NCI-H748 treated with DMSO at 0.1 percent for 48 hours (cell line): ENCODE results near the gene RTKN.

Experiments used
- DNase-seq: peaks from one replicate; lab custom pipeline; 2025; lab: John Stamatoyannopoulos, UW

Gene RTKN

DNA sequence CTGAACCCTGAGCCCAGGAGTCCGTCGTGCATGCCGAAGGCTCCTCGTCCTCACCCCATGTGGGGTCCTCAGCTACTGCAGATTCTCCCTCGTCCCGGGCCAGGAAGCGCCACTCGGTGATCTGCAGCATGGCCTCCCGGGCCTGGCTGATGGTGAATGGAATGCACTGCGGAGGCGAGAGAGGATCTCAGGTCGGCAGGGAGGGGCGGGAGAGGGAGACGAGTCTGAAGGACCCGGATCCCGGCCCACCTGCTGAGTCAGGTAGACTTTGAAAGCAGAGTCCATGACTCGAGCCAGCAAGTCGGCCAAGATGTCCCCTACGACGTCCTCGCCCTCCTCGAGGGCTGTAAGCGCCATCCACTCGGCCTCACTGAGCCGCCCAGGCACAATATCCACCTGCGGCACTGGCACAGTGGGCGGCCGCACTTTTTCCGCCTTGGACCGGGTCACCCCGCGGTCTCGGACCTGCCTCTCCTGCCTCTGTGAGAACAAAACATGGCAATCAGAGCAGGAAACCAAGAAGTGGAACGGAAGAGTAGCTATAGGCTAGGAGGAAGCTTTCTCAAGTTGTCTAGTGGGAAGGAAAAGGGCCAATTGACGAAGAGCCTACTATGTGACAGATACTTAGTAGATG is 25.9 kb downstream of the RTKN start:
- no peak for DNase-seq

GRCh38 chr2:74414881-74415761 is 26.6 kb downstream of the RTKN start:
- no peak for DNase-seq

GRCh38 chr2:74414441-74414840 is 27.3 kb downstream of the RTKN start:
- DNase-seq = no peak

- no peak for DNase-seq
These were observed 28.6 kb downstream of the RTKN start for GRCh38 chr2:74413001-74413698.

DNA sequence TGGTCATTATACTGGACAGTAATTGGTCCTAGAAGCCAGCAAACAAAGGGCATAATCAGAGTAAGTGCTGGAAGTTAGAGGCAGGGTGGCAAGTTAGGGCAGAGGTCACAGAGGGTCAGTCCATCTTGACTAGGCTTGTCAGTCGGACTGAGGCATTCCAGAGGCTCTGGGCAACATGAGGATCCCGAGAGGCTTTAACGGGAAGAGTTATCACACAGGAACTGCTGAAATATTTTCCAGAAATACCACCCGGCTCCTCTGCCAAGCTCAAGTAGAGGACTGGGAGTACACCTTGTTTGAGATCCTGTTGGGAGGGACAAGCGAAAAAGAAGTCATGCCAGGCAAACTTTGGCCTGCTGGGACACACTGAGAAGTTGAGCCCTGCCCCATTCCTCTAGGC is 34.1 kb downstream of the RTKN start:
- no peak for DNase-seq

DNA sequence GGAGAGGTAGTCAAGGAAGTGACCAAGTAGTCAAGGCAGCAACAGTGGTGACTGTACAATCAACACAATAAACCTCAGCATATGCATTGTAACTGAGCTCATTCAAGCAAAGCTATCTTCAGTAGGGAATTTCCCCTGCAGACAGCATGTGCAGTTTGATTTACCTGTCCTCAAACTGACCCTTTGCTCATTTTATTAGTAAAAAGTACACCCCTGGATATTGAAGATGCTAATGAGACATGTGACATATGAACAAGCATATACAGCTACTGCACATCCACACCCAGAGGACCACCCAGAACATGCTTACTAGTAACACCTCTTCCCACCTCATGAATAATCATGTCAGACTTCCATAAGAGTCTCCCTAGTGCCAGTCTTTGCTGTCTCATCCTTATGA is 35.7 kb downstream of the RTKN start:
- DNase-seq = no peak

- DNase-seq = no peak
These were observed 39.8 kb downstream of the RTKN start for GRCh38 chr2:74401891-74402290.

DNA sequence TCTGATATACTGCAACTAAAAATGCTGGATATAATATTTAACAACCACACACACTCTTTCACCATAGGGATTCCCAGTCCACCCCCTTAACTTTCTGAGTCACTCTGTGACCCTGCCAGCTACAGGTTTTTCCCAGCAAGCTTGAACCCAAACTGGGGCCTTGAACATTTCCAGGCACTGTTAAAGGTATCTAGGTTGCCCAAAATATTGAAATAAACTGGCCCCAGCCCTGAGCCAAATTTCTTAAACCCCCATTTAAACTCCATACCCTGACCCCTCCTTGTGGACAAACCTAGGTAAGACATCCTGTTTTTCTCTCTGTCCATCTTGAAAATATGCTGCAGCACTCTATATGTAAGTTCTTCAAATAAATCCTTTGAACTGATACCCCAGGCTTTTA is 42.0 kb downstream of the RTKN start:
- no peak for DNase-seq

GRCh38 chr2:74396149-74396548 is 45.6 kb downstream of the RTKN start:
- no peak for DNase-seq

- DNase-seq = no peak
These were observed 48.2 kb downstream of the RTKN start for GRCh38 chr2:74393525-74393924.

GRCh38 chr2:74392449-74392743 is 49.3 kb downstream of the RTKN start:
- no peak for DNase-seq

DNA sequence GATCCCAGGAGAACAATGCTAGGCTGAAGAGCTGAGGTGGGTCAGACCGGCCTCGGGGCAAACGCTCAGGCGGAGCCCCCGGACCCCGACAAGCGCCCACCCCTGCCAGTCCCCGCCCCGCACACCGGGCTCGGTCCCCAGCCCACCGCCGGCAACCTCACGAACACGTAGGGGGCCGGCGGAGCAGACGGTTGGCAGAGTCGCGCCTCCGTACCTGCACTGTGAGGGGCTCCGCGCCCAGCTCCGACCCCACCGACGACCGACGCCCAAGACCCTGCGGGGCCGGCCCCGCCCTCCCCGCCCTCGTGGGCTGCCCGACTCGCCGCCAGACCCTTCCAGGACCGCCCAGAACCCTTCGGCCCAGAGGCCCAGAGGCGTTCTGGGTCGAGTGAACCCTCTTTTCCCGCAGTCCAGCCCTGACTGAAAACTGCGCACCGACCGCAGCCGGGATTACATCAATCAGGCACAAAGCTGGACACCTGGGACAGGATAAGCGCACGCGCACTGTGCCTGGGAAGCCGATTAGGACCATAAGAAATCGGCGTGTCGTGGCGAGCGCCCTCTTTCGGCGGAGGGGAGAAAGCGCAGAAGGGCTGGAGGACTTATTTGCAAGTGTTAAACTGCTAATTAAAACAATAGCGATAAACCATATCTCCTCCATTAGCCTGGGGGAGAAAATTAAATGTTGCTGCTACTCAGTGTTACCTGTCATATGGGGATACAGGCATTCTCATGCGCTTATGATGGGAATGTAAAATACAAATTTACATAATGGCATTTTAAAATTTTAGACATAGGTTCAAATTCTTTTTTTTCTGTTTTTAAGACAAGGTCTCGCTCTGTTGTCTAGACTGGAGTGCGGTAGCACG is 49.9 kb downstream of the RTKN start:
- peak; percentile 80 for DNase-seq

GRCh38 chr2:74391209-74391579 is 50.5 kb downstream of the RTKN start:
- no peak for DNase-seq

- peak; percentile 17 for DNase-seq
These were observed 51.1 kb downstream of the RTKN start for GRCh38 chr2:74390606-74391005.

DNA sequence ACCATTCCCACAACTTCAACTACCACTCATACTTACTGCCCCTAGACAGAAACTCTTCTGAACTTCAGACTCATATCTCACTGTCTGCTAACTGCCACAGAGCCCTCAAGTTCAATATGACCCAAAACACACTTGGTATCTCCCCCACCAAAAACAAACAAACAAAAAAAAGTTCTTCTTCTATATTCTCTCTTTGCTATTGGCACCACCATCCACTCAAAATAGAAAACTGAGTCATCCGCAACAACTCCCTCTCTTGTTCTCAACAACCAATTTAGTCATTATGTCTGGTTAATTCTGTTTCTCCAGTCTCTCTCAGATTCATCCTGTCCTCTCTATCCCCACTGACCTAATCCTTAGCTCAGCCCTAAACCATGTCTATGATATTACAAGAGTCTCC is 54.4 kb downstream of the RTKN start:
- no peak for DNase-seq

GRCh38 chr2:74385396-74385795 is 56.3 kb downstream of the RTKN start:
- DNase-seq = no peak

DNA sequence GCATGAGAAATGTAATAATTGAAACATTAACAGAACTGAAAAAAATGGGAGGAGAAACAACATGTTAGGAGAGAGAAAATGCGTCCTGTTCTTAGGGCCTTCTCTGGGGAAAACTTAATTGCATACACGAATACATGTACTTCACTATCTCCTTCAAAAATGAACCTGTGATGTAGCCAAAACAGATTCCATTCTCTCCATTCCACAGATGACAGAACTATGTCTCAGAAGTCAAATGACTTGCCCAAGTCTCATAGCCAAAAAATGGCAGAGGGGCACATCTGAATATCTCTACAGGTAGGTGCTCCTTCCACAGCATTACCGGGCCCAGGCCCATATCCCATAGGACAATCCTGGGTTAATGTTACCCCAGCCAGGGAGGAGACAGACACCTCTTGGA is 57.7 kb downstream of the RTKN start:
- DNase-seq = no peak

DNA sequence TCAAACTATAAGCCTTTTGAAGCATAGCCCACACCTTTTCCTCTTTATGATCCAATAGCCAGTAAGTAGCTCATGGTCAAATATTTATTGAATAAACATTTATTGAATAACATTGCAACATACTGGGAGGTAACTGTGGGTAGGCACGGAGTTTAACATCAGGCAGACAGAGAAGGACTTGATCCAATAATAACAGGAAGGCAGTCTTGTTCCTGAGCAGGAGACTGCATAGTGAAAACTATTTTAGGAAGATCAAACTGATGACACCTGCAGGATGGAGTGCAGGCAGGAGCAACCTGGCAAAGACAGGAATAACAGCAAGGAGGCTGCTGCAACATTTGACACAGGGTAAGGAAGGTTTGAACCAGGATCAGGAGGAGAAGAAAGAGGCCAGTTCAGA is 58.5 kb downstream of the RTKN start:
- DNase-seq = no peak

DNA sequence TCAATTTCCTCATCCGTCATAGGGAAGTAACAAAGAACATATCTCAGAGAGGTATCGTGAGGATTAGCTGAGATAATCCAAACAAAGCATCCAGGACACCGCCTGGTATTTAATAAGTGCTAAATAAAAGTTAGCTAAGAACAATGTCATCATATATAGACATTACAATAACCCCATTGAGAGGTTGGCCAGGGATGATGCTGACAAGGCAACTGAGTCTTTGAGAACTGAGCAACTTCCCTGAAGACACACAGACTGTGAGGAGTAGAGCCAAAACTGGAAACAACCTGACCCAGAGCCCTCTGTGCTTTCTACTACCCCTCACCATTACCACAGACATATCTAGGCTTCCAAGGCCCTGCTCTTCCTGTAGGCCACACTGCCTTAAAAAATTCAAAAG is 60.0 kb downstream of the RTKN start:
- no peak for DNase-seq

DNA sequence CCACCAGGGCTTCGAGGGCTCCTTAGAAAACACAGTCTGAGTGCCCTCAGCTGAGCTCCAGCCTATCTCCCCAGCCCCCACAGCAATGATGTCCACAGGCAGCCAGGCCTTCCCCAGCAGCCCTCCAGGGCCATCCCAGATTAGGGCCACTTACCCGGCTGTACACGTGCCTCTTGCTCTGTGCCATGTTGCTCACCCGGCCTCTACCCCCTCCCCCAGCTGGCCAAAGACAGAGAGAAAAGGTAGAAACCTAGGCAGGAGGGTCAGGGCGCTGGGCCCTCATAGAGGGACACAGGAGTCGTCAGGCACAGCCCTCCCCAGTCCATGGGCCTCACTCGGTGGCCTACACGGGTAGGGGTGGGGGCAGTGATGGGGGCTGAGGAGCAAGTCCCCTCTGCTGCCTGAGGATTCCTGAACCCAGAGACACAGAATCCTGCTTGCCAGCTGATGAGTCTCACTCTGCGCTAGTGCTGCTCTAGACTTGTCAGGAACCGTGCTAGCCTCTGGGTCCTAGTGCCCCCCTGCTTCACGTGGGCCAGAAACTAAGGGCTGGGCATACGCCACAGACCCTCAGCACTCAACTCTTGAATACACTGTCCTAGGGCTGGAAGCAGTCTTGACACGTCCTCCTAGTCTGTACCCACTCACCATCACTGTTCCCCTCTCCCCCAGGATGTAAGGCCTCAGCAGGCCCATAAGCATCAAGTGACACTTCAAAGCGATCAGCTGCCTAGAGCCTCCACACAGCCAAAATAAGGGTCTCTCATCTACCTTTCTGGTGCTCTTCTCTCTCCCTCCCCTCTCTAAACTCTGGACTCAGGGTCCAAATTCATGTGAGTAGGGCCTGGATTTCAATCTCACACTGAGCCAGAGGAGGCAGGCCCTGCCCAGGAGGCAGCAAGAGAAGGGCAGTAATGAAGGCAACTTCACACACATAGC is 61.6 kb downstream of the RTKN start, which contains the start of gene DCTN1:
TSS of gene DCTN1 (minus strand) at position 461 of the 939 bp plus-strand sequence. CDS start at position 187, 274 bp downstream.
- DNase-seq = no peak

- DNase-seq = no peak
These were observed 63.7 kb downstream of the RTKN start for GRCh38 chr2:74378007-74378406.
